KOPT-K1 (cell line): ENCODE measurements around the gene LRRC74A.

Experiments
- H3K27ac ChIP-seq: fragments of 200-600 bp; sonication (generic); 2 replicates; pipeline ENCODE4 v1.5.1; 2016; ENCODE audit warnings: antibody characterized with exemption, mild to moderate bottlenecking, low read depth, low read length; ENCODE audit not compliant: poor library complexity, severe bottlenecking
- H3K36me3 ChIP-seq: fragments of 200-600 bp; sonication (generic); 2 replicates; pipeline ENCODE4 v1.5.1; 2017; ENCODE audit warnings: antibody characterized with exemption, mild to moderate bottlenecking, low read length, moderate library complexity; ENCODE audit not compliant: insufficient read depth
- H3K9me3 ChIP-seq: fragments of 200-600 bp; sonication (generic); 2 replicates; pipeline ENCODE4 v1.5.1; 2017; ENCODE audit warnings: antibody characterized with exemption, low read length, mild to moderate bottlenecking; ENCODE audit not compliant: insufficient read depth, poor library complexity, severe bottlenecking

Gene LRRC74A

DNA sequence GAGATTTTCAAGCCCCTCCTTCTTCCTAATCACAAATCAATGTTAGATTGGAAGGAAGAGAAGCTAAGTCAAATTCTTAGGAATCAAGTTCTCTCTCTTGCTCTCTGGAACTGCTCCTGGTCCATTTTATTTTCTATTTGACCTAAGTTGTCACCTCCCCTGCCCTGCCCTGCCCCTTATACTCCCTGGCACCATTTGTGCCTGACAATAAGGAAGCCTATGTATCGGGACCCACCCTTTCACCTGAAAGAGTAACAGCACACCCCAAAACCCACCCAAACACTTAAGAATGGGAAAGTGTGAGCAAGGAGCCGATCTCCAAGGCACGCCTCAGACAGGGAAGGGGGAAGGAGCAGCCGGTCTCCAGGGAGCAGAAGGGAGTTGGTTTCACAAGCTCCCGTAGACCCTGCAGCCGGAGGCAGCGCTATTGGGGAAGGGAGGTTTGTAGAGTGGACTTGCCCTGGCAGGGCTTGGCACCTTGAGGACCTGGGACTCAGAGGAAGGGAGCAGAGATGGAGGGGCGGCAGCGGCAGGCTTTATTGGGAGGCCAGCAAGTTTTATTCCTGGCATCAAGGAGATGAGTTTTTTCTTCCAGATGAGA is 1.6 kb downstream of the LRRC74A start:
- H3K9me3 ChIP-seq: peaks cover 14% of the 10 kb centered on the region
- H3K27ac ChIP-seq: no peak overlapping the region
- no peaks in the 10 kb centered on the region for H3K36me3 ChIP-seq

DNA sequence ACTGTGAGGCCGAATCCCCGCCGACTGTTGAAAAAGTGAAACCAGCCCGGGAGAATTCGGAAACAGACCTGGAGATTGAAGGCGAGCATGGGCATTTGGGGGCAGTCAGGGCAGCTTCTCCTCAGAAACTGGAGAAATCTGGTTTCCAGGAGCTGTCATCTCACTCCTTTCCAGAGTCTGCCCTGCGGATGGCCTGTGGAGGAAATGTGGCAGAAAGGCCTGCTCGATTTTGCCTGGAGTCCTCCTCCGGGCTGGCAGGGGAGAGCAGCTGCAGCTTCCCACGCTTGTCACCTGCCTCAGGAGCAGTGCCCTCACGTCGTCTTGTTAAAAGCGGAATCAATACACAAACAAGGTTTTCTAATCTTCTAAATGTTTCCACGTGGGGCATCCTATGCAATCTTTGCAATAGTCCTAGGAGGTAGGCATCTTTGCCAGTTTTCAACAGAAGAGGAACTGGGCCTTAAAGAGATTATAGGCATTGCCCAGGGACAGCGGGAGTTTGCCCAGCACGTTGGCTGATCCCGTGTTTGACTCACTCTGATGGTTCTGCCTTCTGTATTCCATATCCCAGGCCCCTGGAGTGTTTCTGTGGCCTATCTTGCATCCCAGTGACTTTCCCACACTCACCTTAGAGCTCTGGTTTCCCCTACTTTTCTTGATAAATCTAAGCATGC is 2.3 kb downstream of the LRRC74A start:
- Histone ChIP-seq H3K27ac (no peak overlapping the region), H3K36me3 (no peaks in the 10 kb centered on the region), H3K9me3 (peaks cover 11% of the 10 kb centered on the region)

DNA sequence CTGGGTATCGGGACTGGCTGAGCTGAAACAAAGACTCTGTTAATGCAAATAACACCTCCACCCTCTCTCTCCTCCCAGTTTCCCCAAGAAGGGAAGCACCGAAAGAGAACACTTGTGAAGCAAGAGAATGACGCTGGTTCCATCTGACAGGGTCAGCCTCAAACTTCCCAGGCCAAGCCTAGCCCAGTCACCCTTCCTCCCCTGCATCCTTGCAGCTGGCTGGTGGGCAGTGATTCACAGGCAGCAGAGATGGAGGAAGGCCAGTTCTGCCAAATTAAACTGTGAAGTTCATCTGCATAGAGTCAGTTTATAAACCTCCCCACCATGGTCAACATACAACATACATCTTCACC is 2.8 kb downstream of the LRRC74A start:
- Histone ChIP-seq H3K9me3 (peaks cover 11% of the 10 kb centered on the region), H3K27ac (no peak overlapping the region), H3K36me3 (no peaks in the 10 kb centered on the region)

DNA sequence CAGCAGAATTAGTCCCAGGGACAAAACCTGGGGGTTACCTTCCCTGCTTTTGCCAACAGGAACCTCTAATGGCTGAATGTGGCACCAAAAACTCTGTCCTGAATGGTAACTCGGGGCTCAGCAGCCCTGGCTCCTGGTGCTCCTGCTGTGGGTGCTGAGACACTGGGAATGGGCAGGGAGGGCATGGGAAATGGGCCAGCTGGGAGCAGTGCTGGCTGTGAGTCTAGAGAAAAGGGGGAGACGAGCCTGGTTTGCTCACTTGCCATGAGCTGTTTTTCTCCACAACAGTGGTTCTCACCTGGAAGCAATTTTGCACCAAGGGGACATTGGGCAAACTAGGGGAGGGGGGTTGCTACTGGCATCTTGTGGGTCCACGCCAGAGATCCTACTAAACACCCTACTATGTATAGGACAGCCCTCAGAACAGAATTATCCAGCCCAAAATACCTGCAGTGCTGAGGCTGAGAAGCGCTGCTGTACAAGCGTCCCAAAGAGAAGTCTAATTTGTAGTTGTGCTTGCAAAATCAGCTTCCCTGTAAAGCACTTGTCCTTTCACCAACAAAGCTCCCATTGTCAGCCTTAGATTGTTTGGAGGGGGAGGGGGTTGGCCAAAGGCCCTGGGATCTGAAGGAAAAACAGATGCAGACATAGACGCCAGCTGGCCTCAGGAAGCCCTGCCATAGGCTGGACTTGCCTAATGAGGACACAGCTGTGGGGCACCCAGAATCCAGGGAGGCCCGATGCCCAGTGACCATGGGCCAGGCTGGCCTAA is 3.6 kb downstream of the LRRC74A start:
- H3K36me3 ChIP-seq: no peaks in the 10 kb centered on the region
- H3K27ac ChIP-seq: no peak overlapping the region
- peaks cover 11% of the 10 kb centered on the region for H3K9me3 ChIP-seq

DNA sequence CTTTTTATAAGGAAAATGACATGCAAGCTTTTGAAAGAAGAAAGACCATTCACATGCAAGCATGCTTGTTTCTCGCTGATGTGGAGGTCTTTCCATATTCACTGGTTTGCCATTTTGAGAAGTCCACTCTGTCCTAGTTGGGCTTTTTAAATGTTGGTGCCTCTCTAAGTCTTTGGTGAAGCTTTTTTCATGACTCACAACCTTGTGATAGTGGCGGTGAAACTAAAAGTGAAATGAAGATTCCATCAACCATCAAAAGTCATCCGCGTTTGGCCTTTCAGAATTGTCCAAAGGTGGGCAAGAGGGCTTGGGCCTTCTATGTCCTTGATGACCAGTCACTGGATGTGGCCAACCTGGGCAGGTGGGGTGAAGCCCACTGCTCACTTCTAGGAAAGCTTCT is 4.3 kb downstream of the LRRC74A start:
- peaks cover 11% of the 10 kb centered on the region for H3K9me3 ChIP-seq
- no peak overlapping the region for H3K27ac ChIP-seq
- H3K36me3 ChIP-seq: no peaks in the 10 kb centered on the region

DNA sequence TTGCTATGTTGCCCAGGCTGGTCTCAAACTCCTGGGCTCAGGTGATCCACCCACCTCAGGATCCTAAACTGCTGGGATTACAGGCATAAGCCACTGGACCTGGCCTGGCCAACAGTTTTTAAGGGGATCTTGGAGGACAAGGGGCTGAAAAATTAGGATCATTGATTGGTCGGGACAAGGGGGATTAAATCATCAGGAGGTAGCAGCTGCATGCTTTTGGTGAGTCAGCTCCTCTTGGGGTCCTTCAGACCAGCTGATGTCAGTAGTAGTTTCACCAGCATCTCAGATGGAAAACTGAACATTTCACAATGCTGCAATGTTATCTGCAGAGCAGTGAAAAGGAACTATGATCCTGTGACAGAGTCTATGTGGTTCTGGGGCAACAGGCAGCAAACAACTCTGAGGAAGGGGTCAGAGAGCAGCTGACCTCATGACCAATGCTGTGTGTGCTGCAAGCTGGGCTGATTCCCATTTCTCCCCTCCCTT is 6.3 kb downstream of the LRRC74A start:
- Histone ChIP-seq H3K27ac (no peak overlapping the region), H3K9me3 (peaks cover 11% of the 10 kb centered on the region)

DNA sequence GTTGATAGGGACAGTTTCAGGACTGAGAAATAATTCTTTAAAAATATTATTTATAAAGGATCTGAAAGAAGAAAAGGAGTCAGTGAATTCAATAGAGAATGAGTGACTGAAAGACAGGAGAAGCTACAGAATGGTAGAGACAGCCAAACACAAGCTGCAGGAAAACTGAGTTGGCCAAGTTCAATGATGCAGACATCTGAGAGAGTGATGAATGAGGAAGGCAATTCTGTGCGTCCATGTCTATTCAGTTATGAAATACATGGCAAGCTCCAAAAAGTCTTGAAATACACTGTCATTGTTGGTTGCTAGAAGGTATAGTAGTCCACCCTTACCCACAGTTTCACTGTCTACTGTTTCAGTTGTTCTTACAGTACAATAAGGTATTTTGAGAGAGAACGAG is 6.8 kb downstream of the LRRC74A start:
- peaks cover 11% of the 10 kb centered on the region for H3K9me3 ChIP-seq
- no peak overlapping the region for H3K27ac ChIP-seq
- H3K36me3 ChIP-seq: no peaks in the 10 kb centered on the region

More for the DNA sequence above, 6.3 kb downstream of the LRRC74A start:
- no peaks in the 10 kb centered on the region for H3K36me3 ChIP-seq

DNA sequence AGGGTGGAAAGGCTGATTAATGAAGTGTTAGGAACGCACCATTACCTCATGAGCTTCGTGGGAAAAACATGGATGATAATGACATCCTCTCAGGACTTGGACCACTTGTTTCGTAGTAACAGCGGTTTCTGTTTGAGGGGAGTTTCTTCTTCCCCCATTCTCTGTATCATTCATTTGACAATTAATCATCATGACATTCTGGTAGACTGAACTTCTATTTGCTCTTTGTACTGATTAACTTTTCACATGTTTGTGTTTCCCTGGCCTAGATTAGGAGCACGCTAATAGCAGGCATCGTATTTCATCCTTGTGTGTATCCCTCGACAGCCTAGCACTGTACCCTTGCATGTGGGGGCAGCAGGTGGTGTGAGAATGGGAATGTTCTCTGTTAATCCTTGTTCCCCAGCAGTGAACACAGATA is 8.0 kb downstream of the LRRC74A start:
- Histone ChIP-seq H3K36me3 (no peaks in the 10 kb centered on the region), H3K27ac (no peak overlapping the region), H3K9me3 (peaks cover 11% of the 10 kb centered on the region)

DNA sequence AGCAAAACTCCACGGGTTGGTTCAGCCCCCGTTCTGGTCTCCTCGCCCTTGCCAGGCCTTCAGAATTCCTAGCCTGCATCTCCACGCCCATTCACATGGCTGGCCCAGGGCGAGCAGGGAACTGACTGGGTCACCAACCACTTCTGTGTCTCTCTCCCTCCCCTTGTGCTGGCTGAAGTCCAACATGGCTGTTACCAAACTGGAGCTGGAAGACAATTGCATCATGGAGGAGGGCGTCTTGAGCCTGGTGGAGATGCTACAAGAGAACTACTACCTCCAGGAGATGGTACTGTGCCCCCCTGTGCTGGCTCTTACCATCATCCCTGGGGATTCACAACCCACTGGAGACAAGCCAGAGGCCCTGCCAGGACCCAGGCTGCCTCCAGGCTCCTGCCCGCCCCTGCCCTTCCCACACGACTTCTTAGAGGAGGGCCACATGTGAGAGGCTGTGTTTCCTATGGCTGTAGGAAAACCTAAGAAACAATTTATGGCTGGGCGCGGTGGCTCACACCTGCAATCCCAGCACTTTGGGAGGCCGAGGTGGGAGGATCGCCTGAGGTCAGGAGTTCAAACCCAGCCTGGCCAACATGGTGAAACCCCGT is 9.9 kb downstream of the LRRC74A start:
- H3K27ac ChIP-seq: no peak overlapping the region
- H3K9me3 ChIP-seq: peaks cover 11% of the 10 kb centered on the region
- no peaks in the 10 kb centered on the region for H3K36me3 ChIP-seq

DNA sequence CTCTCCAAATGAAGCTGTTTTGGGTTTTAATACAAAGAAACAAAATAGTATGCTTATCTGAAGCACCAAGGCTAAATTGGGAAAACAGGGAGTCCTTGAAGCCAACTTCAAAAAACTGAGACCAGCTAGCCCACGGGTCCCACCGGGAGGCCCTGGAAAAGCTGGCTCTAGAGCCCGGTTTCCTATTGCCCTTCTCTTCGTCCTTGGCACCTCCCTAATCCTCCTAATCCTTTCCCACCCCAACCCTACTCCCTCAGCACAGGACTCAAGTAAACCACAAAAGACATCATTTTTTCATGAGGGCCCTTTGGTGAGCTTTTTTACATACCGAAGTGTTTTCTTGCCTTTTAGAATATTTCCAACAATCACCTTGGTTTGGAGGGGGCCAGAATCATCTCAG is 11.3 kb downstream of the LRRC74A start:
- no peak overlapping the region for H3K27ac ChIP-seq
- H3K36me3 ChIP-seq: no peaks in the 10 kb centered on the region
- H3K9me3 ChIP-seq: peaks cover 2% of the 10 kb centered on the region

DNA sequence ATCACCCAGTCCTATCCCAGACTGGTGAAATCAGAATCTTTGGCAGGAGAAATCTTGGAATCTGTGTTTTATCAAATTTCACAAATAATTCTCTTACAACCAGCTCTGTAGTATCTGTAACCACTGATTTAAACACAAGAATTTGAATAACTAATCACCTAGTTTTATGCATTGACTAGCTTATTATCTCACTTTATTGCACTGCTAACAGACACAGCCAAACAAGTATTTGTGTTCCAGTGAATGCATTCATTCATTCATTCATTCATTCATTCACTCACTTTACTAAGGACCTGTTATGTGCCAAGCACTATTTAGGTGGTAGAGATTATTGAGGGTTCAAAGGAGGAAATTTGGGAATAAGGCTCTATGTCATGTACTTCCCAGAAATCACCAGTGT is 16.2 kb downstream of the LRRC74A start:
- Histone ChIP-seq H3K9me3 (no peaks in the 10 kb centered on the region), H3K27ac (no peak overlapping the region), H3K36me3 (no peaks in the 10 kb centered on the region)

DNA sequence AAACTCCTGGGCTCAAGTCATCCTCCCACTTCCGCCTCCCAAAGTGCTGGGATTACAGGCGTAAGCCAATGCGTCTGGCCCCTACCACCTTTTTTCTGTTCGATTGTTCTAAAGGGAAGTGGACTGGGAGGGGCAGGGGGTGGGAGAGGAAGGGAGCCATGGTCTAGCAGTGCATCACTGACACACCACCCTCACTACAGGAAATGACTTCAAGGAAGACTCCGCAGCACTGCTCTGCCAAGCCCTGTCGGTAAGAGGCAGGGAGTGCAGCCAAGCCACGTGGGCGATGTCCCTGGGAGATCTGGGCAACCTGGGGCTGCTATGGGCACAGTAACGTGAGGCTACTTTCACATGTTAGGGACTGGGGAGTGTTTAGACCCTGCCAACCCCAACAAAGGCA is 18.0 kb downstream of the LRRC74A start:
- H3K9me3 ChIP-seq: no peaks in the 10 kb centered on the region
- no peak overlapping the region for H3K27ac ChIP-seq

DNA sequence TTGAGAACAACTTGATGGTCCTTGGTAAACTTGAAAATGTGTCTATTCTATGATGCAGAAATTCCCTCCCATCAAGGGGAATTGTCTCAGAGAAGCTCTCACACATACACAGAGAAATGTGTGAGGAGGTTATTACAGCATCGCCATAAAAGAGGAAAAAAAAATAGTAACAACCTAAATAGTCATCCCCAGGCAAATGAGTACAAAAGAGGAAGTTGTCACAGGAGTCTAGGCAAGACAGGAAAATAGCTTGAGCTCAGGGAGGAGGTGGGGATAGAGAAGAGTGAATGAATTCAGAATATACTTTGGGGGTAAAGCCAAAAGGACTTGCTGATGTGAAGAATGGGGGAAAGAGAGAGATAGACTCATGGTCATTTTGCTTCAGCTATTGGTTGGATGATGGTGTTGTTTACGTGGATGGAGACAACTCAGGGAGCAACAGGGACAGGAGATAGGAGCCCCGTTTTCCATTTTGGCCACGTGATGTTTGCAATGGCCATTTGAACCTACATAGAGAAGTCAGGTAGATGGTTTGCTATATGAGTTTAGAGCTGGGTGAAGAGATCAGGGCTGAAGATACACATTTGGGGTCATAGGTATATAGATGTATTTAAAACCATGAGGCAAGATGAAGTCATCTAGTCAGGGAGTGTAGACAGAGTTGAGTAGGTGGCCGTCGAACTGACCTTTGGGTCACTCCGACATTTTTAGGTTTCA is 20.3 kb downstream of the LRRC74A start:
- H3K27ac ChIP-seq: no peak overlapping the region
- H3K9me3 ChIP-seq: no peaks in the 10 kb centered on the region
- no peaks in the 10 kb centered on the region for H3K36me3 ChIP-seq

More for the DNA sequence above, 18.0 kb downstream of the LRRC74A start:
- H3K36me3 ChIP-seq: no peaks in the 10 kb centered on the region

DNA sequence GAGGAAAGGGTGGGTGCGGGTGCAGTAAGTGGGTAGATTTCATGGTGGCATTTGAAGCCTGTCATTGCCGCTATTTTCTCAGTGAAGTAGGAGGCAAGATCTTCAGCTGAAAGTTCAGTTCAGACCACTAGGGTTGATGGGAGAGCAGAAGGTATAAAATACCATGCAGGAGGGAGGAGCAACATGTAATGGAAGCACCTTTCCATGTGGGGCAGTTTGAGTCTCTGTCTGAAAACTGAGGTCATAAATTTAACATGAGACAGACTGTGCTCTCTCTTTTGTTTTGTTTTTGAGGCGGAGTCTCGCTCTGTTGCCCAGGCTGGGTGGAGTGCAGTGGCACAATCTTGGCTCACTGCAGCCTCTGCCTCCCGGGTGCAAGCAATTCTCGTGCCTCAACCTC is 22.7 kb downstream of the LRRC74A start:
- Histone ChIP-seq H3K27ac (no peak overlapping the region), H3K9me3 (no peaks in the 10 kb centered on the region), H3K36me3 (no peaks in the 10 kb centered on the region)

DNA sequence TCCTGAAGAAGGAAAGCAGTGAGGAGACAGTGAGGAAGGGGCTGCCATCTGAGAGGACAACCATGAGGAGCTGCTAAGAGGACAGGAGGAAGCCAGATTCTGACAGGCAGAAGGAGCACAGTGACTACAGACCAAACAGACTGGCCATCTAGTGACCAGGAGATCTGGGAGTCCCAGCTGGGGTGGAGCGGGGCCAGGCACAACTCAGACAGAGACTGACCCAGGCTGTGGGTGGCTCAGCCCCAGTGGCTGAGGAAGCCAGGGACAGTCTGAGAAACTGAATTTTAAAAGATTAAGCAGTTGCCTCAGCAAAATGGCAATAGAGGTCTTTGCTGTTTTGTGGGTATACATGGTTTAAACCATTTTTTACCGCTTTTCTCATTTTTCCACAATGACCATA is 28.9 kb downstream of the LRRC74A start:
- H3K27ac ChIP-seq: no peak overlapping the region
- H3K9me3 ChIP-seq: no peaks in the 10 kb centered on the region
- H3K36me3 ChIP-seq: no peaks in the 10 kb centered on the region
